ENCODE data around the gene RGS21. TPM values are rescaled to one million over a fixed set of nuclear protein-coding genes. Genes with fewer than 3 reads are reported as not detected.

The RGS21 gene
- total and polyA plus RNA-seq, 2 donors, result not detected

DNA sequence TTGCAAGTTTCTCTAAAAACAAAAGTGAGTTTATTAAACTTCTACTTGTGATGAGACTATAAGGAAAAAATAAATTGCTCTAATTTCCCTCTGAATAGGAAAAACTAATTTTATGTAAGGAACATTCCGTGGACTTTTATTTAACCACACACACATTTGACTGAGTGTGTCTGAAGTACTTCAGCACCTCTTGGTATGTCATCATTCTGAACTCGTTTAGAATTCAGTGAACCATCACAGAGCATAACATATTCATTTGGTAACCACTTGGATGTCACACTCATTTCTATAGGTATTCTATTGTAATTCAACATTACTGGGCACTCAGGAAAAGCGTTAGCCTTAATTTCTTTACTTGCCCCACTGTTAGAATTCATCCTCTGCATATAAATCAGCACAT lies 79.1 kb downstream of the RGS21 start:
- no peaks in the 10 kb centered on the region for H3K4me1 ChIP-seq (ENCODE audit: control insufficient read depth in 2 of 2, insufficient read depth in 2 of 2, low read length in 2 of 2)
- H3K4me3 ChIP-seq (ENCODE audit: low read length in 2 of 2), result no peak overlapping the region
- no peaks in the 10 kb centered on the region for H3K27me3 ChIP-seq (ENCODE audit: control insufficient read depth in 2 of 2, insufficient read depth in 1 of 2, low read length in 1 of 2)
- WGBS, result 91% methylated on average over 3 of the region's 3 CpGs
- H3K9me3 ChIP-seq (ENCODE audit: control insufficient read depth in 2 of 2, insufficient read depth in 1 of 2, low read length in 1 of 2), result no peaks in the 10 kb centered on the region
- H3K36me3 ChIP-seq (ENCODE audit: control insufficient read depth in 2 of 2, insufficient read depth in 2 of 2, low read length in 1 of 2), result no peaks in the 10 kb centered on the region
- no peak for DNase-seq (ENCODE audit: low read depth in 6 of 9, low spot score in 9 of 9)
- H3K27ac ChIP-seq (ENCODE audit: low read depth in 1 of 2, low read length in 1 of 2), result no peak overlapping the region

- no peaks in the 10 kb centered on the region for H3K4me1 ChIP-seq (ENCODE audit: control insufficient read depth in 2 of 2, insufficient read depth in 2 of 2, low read length in 2 of 2)
- no peak for DNase-seq (ENCODE audit: low read depth in 6 of 9, low spot score in 9 of 9)
Measured at GRCh38 chr1:192399161-192399560, 82.4 kb downstream of the RGS21 start.

GRCh38 chr1:192401825-192402224 lies 85.0 kb downstream of the RGS21 start:
- Histone ChIP-seq H3K4me1 (ENCODE audit: control insufficient read depth in 2 of 2, insufficient read depth in 2 of 2, low read length in 2 of 2) (no peaks in the 10 kb centered on the region), H3K4me3 (ENCODE audit: low read length in 2 of 2) (no peak overlapping the region), H3K9me3 (ENCODE audit: control insufficient read depth in 2 of 2, insufficient read depth in 1 of 2, low read length in 1 of 2) (no peaks in the 10 kb centered on the region), H3K27ac (ENCODE audit: low read depth in 1 of 2, low read length in 1 of 2) (no peak overlapping the region), H3K36me3 (ENCODE audit: control insufficient read depth in 2 of 2, insufficient read depth in 2 of 2, low read length in 1 of 2) (no peaks in the 10 kb centered on the region), H3K27me3 (ENCODE audit: control insufficient read depth in 2 of 2, insufficient read depth in 1 of 2, low read length in 1 of 2) (no peaks in the 10 kb centered on the region)
- WGBS, result 75% methylated on average over 1 of the region's 1 CpG
- DNase-seq (ENCODE audit: low read depth in 6 of 9, low spot score in 9 of 9), result no peak

More at GRCh38 chr1:192399161-192399560, 82.4 kb downstream of the RGS21 start:
- Histone ChIP-seq H3K27me3 (ENCODE audit: control insufficient read depth in 2 of 2, insufficient read depth in 1 of 2, low read length in 1 of 2) (no peaks in the 10 kb centered on the region), H3K4me3 (ENCODE audit: low read length in 2 of 2) (no peak overlapping the region), H3K36me3 (ENCODE audit: control insufficient read depth in 2 of 2, insufficient read depth in 2 of 2, low read length in 1 of 2) (no peaks in the 10 kb centered on the region), H3K9me3 (ENCODE audit: control insufficient read depth in 2 of 2, insufficient read depth in 1 of 2, low read length in 1 of 2) (no peaks in the 10 kb centered on the region), H3K27ac (ENCODE audit: low read depth in 1 of 2, low read length in 1 of 2) (no peak overlapping the region)
- WGBS, result 76% methylated on average over 4 of the region's 4 CpGs

DNA sequence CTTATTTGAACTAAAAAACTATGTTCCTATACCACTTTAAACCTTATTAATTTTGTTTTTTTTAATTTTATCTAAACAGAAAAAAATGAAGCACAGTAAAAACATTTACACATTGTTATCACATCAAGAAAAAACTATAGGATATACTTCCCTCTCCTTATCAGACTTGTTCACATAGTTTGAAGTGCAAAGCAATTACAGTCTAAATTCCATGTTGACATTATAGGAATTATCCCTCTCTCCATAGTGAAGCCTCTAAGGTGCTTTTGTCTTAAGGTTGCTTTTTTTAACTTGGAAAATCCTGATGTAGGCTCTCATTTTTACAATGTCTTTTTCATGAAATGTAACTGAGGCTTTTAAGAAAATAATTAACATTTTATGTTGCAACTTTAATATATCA lies 85.8 kb downstream of the RGS21 start:
- Histone ChIP-seq H3K36me3 (ENCODE audit: control insufficient read depth in 2 of 2, insufficient read depth in 2 of 2, low read length in 1 of 2) (no peaks in the 10 kb centered on the region), H3K27ac (ENCODE audit: low read depth in 1 of 2, low read length in 1 of 2) (no peak overlapping the region), H3K4me3 (ENCODE audit: low read length in 2 of 2) (no peak overlapping the region), H3K9me3 (ENCODE audit: control insufficient read depth in 2 of 2, insufficient read depth in 1 of 2, low read length in 1 of 2) (no peaks in the 10 kb centered on the region), H3K27me3 (ENCODE audit: control insufficient read depth in 2 of 2, insufficient read depth in 1 of 2, low read length in 1 of 2) (no peaks in the 10 kb centered on the region), H3K4me1 (ENCODE audit: control insufficient read depth in 2 of 2, insufficient read depth in 2 of 2, low read length in 2 of 2) (no peaks in the 10 kb centered on the region)
- no peak for DNase-seq (ENCODE audit: low read depth in 6 of 9, low spot score in 9 of 9)

GRCh38 chr1:192407206-192407605 lies 90.4 kb downstream of the RGS21 start:
- Histone ChIP-seq H3K27me3 (ENCODE audit: control insufficient read depth in 2 of 2, insufficient read depth in 1 of 2, low read length in 1 of 2) (no peaks in the 10 kb centered on the region), H3K36me3 (ENCODE audit: control insufficient read depth in 2 of 2, insufficient read depth in 2 of 2, low read length in 1 of 2) (no peaks in the 10 kb centered on the region), H3K27ac (ENCODE audit: low read depth in 1 of 2, low read length in 1 of 2) (no peak overlapping the region), H3K4me3 (ENCODE audit: low read length in 2 of 2) (no peak overlapping the region), H3K9me3 (ENCODE audit: control insufficient read depth in 2 of 2, insufficient read depth in 1 of 2, low read length in 1 of 2) (no peaks in the 10 kb centered on the region), H3K4me1 (ENCODE audit: control insufficient read depth in 2 of 2, insufficient read depth in 2 of 2, low read length in 2 of 2) (no peaks in the 10 kb centered on the region)
- DNase-seq (ENCODE audit: low read depth in 6 of 9, low spot score in 9 of 9), result no peak
- 58% methylated on average over 3 of the region's 3 CpGs for WGBS

Other genes with a start within 250 kb of the RGS21 start
- 8.8 TPM for gene RGS18, start 158.5 kb upstream of the RGS21 start, total RNA-seq
- 5.0 TPM for gene RGS18, start 158.5 kb upstream of the RGS21 start, polyA plus RNA-seq